WTC11 (cell line): Measurements from ENCODE around the gene AHNAK. TPM values are rescaled to one million over a fixed set of nuclear protein-coding genes. Genes with fewer than 3 reads are reported as not detected.

Experiments
- ATAC-seq: fragments of 200-7000 bp; cut with Tn5 transposase; 2 replicates; pipeline ENCODE4 v1.10.0; 2021; ENCODE audit warnings: mild to moderate bottlenecking, moderate library complexity
- CTCF ChIA-PET: fragments of 300-600 bp; sonication (Branson Sonifier 250); formaldehyde crosslinking; loops from one replicate; lab custom pipeline; 2021; ENCODE audit warnings: antibody characterized with exemption; lab: Charles Lee
- POLR2A ChIA-PET: fragments of 350-600 bp; sonication (Branson Sonifier 250); formaldehyde crosslinking; loops from one replicate; lab custom pipeline; 2021; ENCODE audit warnings: antibody characterized with exemption; lab: Charles Lee
- DNase-seq: peaks from one replicate; pipeline ENCODE4 v3.0.0; 2021; ENCODE audit warnings: low spot score
- H3K27ac Mint-ChIP-seq: 2 replicates; pipeline ENCODE4 v1.8.0; 2021; ENCODE audit warnings: mixed read lengths
- H3K27me3 Mint-ChIP-seq: 2 replicates; pipeline ENCODE4 v1.8.0; 2021; ENCODE audit warnings: low read depth, mild to moderate bottlenecking, moderate library complexity, mixed read lengths
- H3K36me3 Mint-ChIP-seq: 2 replicates; pipeline ENCODE4 v1.8.0; 2021; ENCODE audit warnings: mixed read lengths
- H3K4me1 Mint-ChIP-seq: 2 replicates; pipeline ENCODE4 v1.8.0; 2022; ENCODE audit warnings: mixed read lengths
- H3K4me3 Mint-ChIP-seq: 2 replicates; pipeline ENCODE4 v1.8.0; 2021; ENCODE audit warnings: mild to moderate bottlenecking, moderate library complexity, mixed read lengths
- H3K9me3 Mint-ChIP-seq: 2 replicates; pipeline ENCODE4 v1.8.0; 2021; ENCODE audit warnings: mixed read lengths
- AFF4 ChIP-seq: sonication (generic); formaldehyde crosslinking; IDR thresholded peaks from 2 replicates; pipeline ENCODE4 v1.8.1; 2023; ENCODE audit warnings: mild to moderate bottlenecking, missing genetic modification reagents, borderline replicate concordance
- ARID4B ChIP-seq: sonication (generic); formaldehyde crosslinking; IDR thresholded peaks from 2 replicates; pipeline ENCODE4 v1.8.0; 2023; ENCODE audit warnings: missing genetic modification reagents, mild to moderate bottlenecking, borderline replicate concordance
- CTCF ChIP-seq: fragments of 200-600 bp; IDR thresholded peaks from 2 replicates; pipeline ENCODE4 v1.8.0; 2022; ENCODE audit warnings: antibody characterized with exemption
- GABPB1 ChIP-seq: sonication (generic); formaldehyde crosslinking; IDR thresholded peaks from 2 replicates; pipeline ENCODE4 v1.8.1; 2023; ENCODE audit warnings: mild to moderate bottlenecking, missing genetic modification reagents
- ZNF232 ChIP-seq: sonication (generic); formaldehyde crosslinking; IDR thresholded peaks from 2 replicates; pipeline ENCODE4 v1.8.0; 2022; ENCODE audit warnings: mild to moderate bottlenecking, missing genetic modification reagents
- ZNF532 ChIP-seq: fragments of 250-450 bp; sonication (Bioruptor Pico); IDR thresholded peaks from 2 replicates; pipeline ENCODE4 v1.9.0; 2021; ENCODE audit warnings: mild to moderate bottlenecking, borderline replicate concordance
- total RNA-seq: library from RNA; stranded (reverse); gene quantifications from 3 replicates; pipeline ENCODE4 v1.2.3, GENCODE V29; 2021
- TF ChIP-seq, protein P1 (sequence below): sonication (generic); formaldehyde crosslinking; IDR thresholded peaks from 2 replicates; pipeline ENCODE4 v1.8.0; 2022; ENCODE audit warnings: mild to moderate bottlenecking, missing genetic modification reagents
- TF ChIP-seq, protein P2 (sequence below): sonication (generic); formaldehyde crosslinking; IDR thresholded peaks from 2 replicates; pipeline ENCODE4 v1.8.1; 2023; ENCODE audit warnings: mild to moderate bottlenecking, missing genetic modification reagents
- TF ChIP-seq, protein P3 (sequence below): sonication (generic); formaldehyde crosslinking; IDR thresholded peaks from 2 replicates; pipeline ENCODE4 v1.8.0; 2023; ENCODE audit warnings: mild to moderate bottlenecking, missing genetic modification reagents

The AHNAK gene
- total RNA-seq, 1 experiment from 2014 or later: 21.0 TPM

GRCh38 chr11:62394825-62395538, 151.6 kb downstream of the AHNAK start:
- DNase-seq: peak; percentile 78
- H3K27ac Mint-ChIP-seq: no peak overlapping the region; the same call in 1 of the 2 replicates
- ATAC-seq: peak; percentile 71
- peak overlapping the region; percentile 59 for H3K4me3 Mint-ChIP-seq
- ChIA-PET POLR2A (interaction anchor here (0.9 to 1.8 kb wide), 6 partner anchors 11 to 197 kb away, joined by 3 to 9 read pairs (median 6); partner anchors contain the start of genes AHNAK, EEF1G and TUT1), CTCF (interaction anchor here (0.5 to 5.9 kb wide), 58 partner anchors 9 to 392 kb away, joined by 3 to 279 read pairs (median 5); partner anchors contain the start of genes AHNAK, ASRGL1, B3GAT3 and C11orf98)
- no peaks in the 10 kb centered on the region for H3K36me3 Mint-ChIP-seq
- H3K27me3 Mint-ChIP-seq: no peaks in the 10 kb centered on the region
- TF ChIP-seq AFF4 (no peak), GABPB1 (CRISPR knock-in tag) (no peak), ZNF232 (CRISPR knock-in tag) (no peak), CTCF (peak; percentile 61), ARID4B (CRISPR knock-in tag) (no peak), ZNF532 (CRISPR knock-in tag) (no peak)
- TF ChIP-seq, protein P1, sequence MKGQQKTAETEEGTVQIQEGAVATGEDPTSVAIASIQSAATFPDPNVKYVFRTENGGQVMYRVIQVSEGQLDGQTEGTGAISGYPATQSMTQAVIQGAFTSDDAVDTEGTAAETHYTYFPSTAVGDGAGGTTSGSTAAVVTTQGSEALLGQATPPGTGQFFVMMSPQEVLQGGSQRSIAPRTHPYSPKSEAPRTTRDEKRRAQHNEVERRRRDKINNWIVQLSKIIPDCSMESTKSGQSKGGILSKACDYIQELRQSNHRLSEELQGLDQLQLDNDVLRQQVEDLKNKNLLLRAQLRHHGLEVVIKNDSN (CRISPR knock-in tag): 0 out of 2 replicates have a peak, but pooled peaks have one; percentile 40
- TF ChIP-seq, protein P2, sequence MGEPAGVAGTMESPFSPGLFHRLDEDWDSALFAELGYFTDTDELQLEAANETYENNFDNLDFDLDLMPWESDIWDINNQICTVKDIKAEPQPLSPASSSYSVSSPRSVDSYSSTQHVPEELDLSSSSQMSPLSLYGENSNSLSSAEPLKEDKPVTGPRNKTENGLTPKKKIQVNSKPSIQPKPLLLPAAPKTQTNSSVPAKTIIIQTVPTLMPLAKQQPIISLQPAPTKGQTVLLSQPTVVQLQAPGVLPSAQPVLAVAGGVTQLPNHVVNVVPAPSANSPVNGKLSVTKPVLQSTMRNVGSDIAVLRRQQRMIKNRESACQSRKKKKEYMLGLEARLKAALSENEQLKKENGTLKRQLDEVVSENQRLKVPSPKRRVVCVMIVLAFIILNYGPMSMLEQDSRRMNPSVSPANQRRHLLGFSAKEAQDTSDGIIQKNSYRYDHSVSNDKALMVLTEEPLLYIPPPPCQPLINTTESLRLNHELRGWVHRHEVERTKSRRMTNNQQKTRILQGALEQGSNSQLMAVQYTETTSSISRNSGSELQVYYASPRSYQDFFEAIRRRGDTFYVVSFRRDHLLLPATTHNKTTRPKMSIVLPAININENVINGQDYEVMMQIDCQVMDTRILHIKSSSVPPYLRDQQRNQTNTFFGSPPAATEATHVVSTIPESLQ (CRISPR knock-in tag): no peak
- TF ChIP-seq, protein P3, sequence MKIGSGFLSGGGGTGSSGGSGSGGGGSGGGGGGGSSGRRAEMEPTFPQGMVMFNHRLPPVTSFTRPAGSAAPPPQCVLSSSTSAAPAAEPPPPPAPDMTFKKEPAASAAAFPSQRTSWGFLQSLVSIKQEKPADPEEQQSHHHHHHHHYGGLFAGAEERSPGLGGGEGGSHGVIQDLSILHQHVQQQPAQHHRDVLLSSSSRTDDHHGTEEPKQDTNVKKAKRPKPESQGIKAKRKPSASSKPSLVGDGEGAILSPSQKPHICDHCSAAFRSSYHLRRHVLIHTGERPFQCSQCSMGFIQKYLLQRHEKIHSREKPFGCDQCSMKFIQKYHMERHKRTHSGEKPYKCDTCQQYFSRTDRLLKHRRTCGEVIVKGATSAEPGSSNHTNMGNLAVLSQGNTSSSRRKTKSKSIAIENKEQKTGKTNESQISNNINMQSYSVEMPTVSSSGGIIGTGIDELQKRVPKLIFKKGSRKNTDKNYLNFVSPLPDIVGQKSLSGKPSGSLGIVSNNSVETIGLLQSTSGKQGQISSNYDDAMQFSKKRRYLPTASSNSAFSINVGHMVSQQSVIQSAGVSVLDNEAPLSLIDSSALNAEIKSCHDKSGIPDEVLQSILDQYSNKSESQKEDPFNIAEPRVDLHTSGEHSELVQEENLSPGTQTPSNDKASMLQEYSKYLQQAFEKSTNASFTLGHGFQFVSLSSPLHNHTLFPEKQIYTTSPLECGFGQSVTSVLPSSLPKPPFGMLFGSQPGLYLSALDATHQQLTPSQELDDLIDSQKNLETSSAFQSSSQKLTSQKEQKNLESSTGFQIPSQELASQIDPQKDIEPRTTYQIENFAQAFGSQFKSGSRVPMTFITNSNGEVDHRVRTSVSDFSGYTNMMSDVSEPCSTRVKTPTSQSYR (CRISPR knock-in tag): no peak
- H3K4me1 Mint-ChIP-seq: peaks cover 22% of the 10 kb centered on the region
- H3K9me3 Mint-ChIP-seq: no peaks in the 10 kb centered on the region
